GM13977 (cell line): ENCODE results near the gene RIMS1.

Experiments used
- DNase-seq: peaks from one replicate; pipeline ENCODE4 v3.0.0; 2012; ENCODE audit warnings: low spot score
- CTCF ChIP-seq: IDR thresholded peaks from 2 replicates; pipeline ENCODE4 v1.5.1; 2012; ENCODE audit warnings: mild to moderate bottlenecking, control low read depth; ENCODE audit not compliant: insufficient read depth; ENCODE audit errors: extremely low read depth, missing control alignments
- in situ Hi-C: fragments of 300-500 bp; cut with MboI; formaldehyde crosslinking; loops from one replicate; pipeline ENCODE4 v1.12.0; 2022; ENCODE audit warnings: low sequenced_read_pairs, low pct_unique_long_range_greater_than_20kb, mixed read lengths, inconsistent platforms; ENCODE audit not compliant: unreplicated experiment

Gene RIMS1

DNA sequence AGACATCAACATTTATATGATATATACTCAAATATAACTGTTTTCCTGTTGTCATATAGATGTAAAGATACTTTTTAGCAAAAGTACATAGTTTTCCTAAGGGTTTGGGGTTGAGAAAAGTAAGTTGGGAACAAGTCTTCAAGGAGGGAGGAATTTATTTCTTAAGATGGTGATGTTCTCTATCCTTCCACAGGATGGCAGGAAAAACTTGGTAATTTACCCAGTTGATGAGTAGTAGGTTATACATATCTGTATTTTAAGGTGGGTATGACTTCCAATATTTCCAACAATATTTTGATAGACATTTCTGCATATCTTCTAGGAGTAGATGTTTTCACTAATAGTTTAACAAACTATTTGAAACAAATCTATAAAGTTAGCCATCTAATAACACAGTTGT is 254.4 kb downstream of the RIMS1 start:
- DNase-seq, result no peak
- TF ChIP-seq CTCF, result no peak
- in situ Hi-C loops, result no loop called here

DNA sequence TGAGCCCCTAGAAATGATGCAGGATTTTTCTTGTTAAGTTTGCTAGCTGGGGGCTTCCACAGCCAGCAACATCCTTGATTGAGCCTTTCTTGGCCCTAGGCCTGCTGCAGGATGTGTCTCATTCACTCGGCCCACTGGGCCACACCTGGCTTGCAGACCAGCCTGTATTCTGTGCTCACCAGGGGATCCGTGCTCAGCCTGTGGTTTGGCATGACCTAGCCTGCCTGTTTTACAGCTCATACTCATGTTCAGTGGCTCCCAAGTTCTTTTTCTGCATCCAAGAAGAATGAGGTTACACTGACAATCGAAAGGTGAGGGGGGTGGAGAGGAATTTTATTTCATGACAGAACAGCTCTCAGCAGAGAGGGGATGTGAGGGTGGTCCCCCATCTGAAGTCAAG is 263.4 kb downstream of the RIMS1 start:
- no peak for TF ChIP-seq CTCF
- no peak for DNase-seq
- in situ Hi-C loops, result no loop called here

- in situ Hi-C loops, result no loop called here
- TF ChIP-seq CTCF, result no peak
- DNase-seq, result no peak
These were observed 265.4 kb downstream of the RIMS1 start for GRCh38 chr6:72151742-72152141.

DNA sequence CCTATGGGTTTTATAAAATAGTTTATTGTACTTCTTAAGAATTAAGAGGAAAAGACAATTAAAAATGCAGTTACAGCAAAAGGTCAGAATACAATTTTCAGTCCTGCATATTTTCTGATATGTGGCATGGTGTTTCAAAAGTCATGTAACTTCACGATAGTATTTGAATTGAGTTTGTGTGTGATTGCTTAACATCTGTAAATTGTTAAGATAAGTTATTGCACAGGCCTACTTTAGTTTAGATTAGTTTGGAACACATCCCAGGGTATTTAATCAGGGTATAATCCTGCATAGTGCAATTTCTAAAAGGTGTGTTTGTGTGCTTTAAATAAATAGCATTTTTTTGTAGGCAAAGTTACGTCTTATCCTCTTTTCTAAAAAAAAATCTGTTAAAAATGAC is 289.6 kb downstream of the RIMS1 start:
- in situ Hi-C loops, result no loop called here
- TF ChIP-seq CTCF, result no peak
- no peak for DNase-seq

DNA sequence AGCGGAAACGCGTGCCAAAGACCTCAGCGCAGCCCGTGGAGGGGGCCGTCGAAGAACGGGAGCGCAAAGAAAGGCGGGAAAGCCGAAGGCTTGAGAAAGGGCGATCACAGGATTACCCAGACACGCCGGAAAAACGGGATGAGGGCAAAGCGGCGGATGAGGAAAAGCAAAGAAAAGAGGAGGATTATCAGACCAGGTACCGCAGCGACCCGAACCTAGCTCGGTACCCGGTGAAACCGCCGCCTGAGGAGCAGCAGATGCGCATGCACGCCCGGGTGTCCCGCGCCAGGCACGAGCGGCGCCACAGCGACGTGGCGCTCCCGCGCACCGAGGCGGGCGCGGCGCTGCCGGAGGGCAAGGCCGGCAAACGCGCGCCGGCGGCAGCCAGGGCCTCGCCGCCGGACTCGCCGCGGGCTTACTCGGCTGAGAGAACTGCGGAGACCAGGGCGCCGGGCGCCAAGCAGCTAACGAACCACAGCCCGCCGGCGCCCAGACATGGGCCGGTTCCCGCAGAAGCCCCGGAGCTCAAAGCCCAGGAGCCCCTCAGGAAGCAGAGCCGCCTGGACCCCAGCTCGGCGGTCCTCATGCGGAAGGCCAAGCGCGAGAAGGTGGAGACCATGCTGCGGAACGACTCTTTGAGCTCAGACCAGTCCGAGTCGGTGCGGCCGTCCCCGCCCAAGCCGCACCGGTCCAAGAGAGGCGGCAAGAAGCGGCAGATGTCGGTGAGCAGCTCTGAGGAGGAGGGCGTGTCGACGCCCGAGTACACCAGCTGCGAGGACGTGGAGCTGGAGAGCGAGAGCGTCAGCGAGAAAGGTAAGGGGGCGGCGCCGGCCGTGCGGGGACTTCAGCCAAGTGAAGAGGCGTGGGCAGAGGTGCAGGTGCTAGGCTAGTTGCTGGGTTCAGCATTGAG is 296.2 kb downstream of the RIMS1 start:
- no peak for TF ChIP-seq CTCF
- DNase-seq, result peak; percentile 41
- in situ Hi-C loops, result no loop called here

- TF ChIP-seq CTCF, result no peak
- in situ Hi-C loops, result no loop called here
- DNase-seq, result no peak
These were observed 317.6 kb downstream of the RIMS1 start for GRCh38 chr6:72203983-72204382.
